AG04449 (cell line): Measurements from ENCODE around the gene PEMT.

ENCODE experiments used
- CTCF ChIA-PET: fragments of 350-600 bp; formaldehyde crosslinking; extraction: SDS; loops from one replicate; lab custom pipeline; 2021; ENCODE audit warnings: antibody characterized with exemption; lab: Yijun Ruan, JAX
- POLR2A ChIA-PET: fragments of 400-600, 350-600 bp; formaldehyde crosslinking; extraction: SDS; loops from one replicate; lab custom pipeline; 2020; ENCODE audit warnings: antibody characterized with exemption, inconsistent platforms; lab: Yijun Ruan, JAX
- DNase-seq: peaks from one replicate; pipeline ENCODE4 v3.0.0-alpha.2; 2010; ENCODE audit warnings: low read depth, low spot score
- H3K4me3 ChIP-seq: 2 replicates; pipeline ENCODE4 v1.5.1; 2011; ENCODE audit warnings: low read depth, mild to moderate bottlenecking, control low read depth, low read length
- CTCF ChIP-seq: IDR thresholded peaks from one replicate; pipeline ENCODE4 v1.5.1; 2011; ENCODE audit warnings: mild to moderate bottlenecking, moderate library complexity, low read length, control low read depth, inconsistent platforms; ENCODE audit not compliant: insufficient read depth; ENCODE audit errors: missing control alignments

PEMT gene

DNA sequence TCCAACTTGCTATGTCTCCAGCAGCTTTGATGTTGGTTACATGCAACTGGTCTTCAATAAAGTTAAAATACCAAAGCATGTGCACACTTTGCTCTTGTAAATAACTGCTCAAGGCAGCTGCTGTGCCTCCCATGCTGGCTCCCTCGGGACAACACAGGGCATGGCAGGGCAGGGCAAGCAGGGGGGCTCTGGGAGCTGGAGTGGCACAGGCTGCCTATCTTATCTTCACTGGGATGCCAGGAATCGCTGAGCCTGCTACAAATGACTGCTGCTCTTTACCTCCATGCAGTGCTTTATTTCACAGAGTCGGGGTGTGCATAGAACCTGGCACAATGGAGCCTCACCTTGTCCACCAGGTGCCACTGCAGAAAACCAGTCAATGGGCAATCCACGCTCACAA lies 21.8 kb downstream of the PEMT start:
- POLR2A ChIA-PET: interaction anchor here (3.5 kb wide), 1 partner anchor 73 kb away, joined by 11 read pairs; the partner anchor contains the start of gene RASD1
- no peak for TF ChIP-seq CTCF
- CTCF ChIA-PET: interaction anchor here (0.7 to 9.3 kb wide), 21 partner anchors 12 to 216 kb away, joined by 3 to 172 read pairs (median 9); partner anchors contain the start of genes PEMT and RASD1
- DNase-seq: no peak
- H3K4me3 ChIP-seq: no peak overlapping the region

GRCh38 chr17:17568772-17569195 lies 22.7 kb downstream of the PEMT start:
- DNase-seq: no peak
- TF ChIP-seq CTCF: peak; percentile 88
- H3K4me3 ChIP-seq: no peak overlapping the region
- ChIA-PET POLR2A (interaction anchor here (0.7 to 3.5 kb wide), 2 partner anchors 12 to 72 kb away, joined by 3 to 11 read pairs; partner anchors contain the start of gene RASD1), CTCF (interaction anchor here (0.8 to 9.3 kb wide), 36 partner anchors 9 to 465 kb away, joined by 3 to 172 read pairs (median 6); partner anchors contain the start of genes PEMT and RASD1)

GRCh38 chr17:17567631-17568030 lies 23.9 kb downstream of the PEMT start:
- no peak for DNase-seq
- ChIA-PET CTCF (interaction anchor here (0.9 to 9.3 kb wide), 27 partner anchors 10 to 466 kb away, joined by 3 to 172 read pairs (median 6); partner anchors contain the start of genes PEMT and RASD1), POLR2A (interaction anchor here (3.5 kb wide), 1 partner anchor 71 kb away, joined by 11 read pairs; the partner anchor contains the start of gene RASD1)
- H3K4me3 ChIP-seq: no peak overlapping the region
- no peak for TF ChIP-seq CTCF

- ChIA-PET CTCF (interaction anchor here (1.0 to 9.3 kb wide), 14 partner anchors 11 to 214 kb away, joined by 3 to 172 read pairs (median 10); partner anchors contain the start of genes PEMT and RASD1), POLR2A (interaction anchor here (3.5 kb wide), 1 partner anchor 71 kb away, joined by 11 read pairs; the partner anchor contains the start of gene RASD1)
- DNase-seq: no peak
- H3K4me3 ChIP-seq: no peak overlapping the region
- TF ChIP-seq CTCF: no peak
These were observed 24.5 kb downstream of the PEMT start for GRCh38 chr17:17566896-17567513.

GRCh38 chr17:17565471-17566339 lies 25.8 kb downstream of the PEMT start:
- ChIA-PET POLR2A (interaction anchor here (1.1 kb wide), 1 partner anchor 69 kb away, joined by 4 read pairs; the partner anchor contains the start of gene RASD1), CTCF (interaction anchor here (0.9 to 9.3 kb wide), 4 partner anchors 11 to 212 kb away, joined by 3 to 172 read pairs (median 64); partner anchors contain the start of gene RASD1)
- DNase-seq: no peak
- TF ChIP-seq CTCF: no peak
- H3K4me3 ChIP-seq: no peak overlapping the region
